HG03039 (cell line): ENCODE results near the gene NMT1.

ENCODE experiments used
- ATAC-seq: cut with Tn5 transposase; IDR thresholded peaks from one replicate; pipeline ENCODE4 v1.9.1; 2021; ENCODE audit warnings: mild to moderate bottlenecking, moderate library complexity; ENCODE audit not compliant: unreplicated experiment

NMT1 gene

DNA sequence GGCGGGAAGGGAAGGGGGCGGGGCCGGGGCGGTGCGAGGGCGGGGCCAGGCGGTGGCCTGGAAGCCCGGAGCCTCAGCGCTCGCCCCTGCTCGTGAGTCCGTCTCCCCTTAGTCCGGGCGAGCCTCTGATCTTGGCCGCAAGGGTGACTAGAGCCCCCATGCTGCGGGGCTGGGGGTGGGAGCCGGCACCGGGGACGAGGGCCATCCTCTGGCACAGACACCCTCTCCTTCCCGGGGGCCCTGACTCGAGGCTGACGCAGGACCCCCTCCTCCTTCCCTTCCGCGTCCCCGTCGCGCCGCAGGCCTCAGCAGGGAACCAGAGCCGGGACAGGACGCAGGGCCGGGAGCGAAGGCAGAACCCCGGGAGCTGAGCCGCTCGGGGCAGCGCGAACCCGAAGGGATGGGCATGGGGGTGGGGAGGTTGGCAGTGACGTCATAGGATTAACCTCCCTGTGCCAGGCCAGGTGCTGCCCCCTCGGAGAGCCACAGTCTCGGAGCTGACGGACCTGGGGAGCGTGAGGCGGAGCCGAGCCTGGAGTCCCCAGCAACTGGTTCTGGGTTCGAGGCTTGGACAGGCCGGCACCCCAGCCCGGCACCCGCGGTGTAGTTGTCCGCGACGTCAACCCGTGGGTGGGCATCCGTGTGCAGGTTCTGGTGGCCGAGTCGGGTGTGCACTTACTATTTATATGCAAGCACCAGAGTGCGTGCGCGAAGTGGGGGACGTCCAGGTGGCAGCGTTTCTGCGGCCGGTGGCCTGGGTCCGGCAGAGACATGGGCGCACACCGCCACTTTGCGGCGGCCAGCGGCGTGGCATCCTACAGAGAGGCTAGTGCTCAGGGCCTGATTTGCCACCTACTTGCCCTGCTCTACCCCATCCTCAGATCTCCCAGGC is 71.7 kb downstream of the NMT1 start:
- ATAC-seq: no peak

DNA sequence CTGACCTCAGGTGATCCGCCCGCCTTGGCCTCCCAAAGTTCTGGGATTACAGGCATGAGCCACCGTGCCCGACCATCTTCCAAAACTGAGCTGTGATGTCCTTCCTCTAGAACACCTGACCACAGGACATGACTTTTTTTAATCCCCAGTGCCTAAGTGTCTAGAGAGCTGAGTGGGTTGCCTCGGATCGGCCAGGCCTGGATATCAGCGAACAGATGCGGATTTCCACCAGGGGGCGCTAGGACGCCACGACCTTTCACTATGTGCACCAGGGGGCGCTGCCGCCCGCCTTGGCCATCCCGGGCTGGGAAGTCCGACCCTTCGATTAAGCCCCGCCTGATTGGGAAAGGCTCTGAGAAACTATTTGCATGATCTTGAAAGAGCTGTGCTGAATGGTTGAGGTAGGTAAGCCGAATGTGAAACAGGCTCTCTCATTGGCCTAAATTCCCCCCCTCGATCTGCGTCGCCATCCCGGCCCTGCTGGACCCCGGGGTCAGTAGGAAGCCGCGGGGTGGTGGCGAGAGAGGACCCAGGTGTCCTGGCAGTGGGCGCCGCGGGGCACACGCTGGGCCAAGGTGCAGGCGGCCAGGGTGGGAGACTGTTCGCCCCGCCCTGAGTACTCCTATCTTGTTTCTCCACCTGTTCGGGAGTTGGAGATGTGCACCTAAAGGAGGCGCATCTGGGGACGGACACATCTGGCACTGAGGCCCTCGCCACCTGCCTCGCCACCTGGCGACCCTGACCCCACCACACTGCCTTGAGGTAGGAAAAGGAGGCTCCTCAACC is 74.3 kb downstream of the NMT1 start, which contains the start of gene ACBD4:
Gene ACBD4, plus strand, starts transcription at position 496 of the 786 bp plus-strand sequence. CDS start 458 bp downstream, outside the sequence.
- peak; percentile 61 for ATAC-seq

DNA sequence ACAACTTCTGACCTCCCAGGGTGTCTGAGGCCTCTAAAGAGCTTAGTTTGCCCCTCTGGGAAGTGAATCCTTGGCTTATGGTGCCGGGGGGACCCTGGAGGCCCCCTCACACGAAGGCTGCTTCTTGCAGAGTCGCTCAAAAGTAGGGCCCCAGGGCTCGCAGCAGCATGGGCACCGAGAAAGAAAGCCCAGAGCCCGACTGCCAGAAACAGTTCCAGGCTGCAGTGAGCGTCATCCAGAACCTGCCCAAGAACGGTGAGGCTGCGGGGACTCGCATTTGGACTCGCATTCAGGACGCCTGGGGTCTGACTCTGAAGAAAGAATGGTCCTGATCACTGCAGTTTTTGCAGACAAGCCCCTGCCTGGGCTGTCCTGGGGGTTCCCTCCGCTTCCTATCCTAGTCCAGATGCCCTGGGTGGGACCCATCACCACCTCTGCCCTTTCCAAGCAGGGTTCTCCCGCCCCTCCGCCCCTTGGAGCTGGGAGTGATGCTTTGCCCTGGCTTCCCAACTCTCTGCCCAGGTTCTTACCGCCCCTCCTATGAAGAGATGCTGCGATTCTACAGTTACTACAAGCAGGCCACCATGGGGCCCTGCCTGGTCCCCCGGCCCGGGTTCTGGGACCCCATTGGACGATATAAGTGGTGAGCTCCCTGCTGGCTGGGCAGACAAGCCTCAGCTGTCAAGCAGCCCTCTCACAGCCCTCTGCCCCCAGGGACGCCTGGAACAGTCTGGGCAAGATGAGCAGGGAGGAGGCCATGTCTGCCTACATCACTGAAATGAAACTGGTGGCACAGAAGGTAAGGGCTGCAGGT is 75.1 kb downstream of the NMT1 start:
- no peak for ATAC-seq

DNA sequence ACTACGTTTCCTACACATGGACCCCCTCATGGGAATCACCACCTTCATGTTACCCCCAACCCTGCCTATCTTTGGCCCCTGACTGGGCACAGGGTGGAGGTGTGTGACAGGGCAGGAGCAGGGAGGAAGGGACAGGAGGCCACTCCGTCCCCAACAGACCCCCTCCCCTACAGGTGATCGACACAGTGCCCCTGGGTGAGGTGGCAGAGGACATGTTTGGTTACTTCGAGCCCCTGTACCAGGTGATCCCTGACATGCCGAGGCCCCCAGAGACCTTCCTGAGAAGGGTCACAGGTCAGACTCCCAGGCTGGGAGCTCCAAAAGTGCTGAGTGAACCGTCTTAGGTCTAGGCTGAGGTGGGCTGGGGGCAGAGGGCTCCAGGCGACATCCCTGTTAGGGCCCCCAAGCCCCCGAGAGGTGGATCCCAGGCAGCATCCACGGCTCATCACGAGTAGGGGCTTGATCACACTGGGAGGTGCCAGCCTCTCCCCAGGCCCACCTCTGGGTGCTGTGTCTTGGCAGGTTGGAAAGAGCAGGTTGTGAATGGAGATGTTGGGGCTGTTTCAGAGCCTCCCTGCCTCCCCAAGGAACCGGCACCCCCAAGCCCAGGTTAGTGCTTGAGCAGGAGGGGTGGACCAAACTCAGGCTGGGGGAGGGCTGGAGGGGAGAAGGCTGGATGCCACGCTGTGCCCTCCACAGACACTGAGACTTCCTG is 75.9 kb downstream of the NMT1 start:
- no peak for ATAC-seq

DNA sequence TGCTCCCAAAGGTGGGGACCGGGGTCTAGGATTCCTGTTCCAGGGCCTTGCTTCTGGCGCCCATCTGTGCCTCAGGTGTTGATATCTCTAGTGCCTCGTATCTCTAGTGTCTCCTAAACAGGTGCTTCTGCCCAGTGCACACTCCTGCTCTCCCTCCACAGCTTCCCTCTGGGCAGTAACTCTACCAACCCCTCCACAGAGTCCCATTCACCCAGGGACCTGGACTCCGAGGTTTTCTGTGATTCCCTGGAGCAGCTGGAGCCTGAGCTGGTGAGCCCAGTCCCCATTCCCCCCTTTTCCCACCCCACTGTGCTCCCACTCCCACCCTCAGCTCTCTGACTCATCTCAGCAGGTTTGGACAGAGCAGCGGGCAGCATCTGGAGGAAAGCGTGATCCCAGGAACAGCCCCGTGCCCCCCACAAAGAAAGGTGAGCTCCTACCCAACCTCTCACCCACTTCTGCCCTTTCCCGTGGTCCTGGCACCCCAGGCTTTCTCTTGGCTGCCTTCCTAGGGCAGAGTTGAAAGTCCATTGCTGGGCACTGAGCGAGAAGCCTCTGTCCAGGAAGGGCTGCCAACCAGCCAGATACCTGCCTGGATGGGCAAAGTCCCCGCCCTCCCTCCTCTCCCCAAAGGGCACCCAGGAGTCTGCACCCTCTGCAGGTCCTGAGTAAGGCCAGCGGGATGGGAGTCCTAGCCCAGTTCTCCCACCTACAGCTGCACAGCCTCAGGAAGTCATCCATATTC is 76.6 kb downstream of the NMT1 start:
- no peak for ATAC-seq

DNA sequence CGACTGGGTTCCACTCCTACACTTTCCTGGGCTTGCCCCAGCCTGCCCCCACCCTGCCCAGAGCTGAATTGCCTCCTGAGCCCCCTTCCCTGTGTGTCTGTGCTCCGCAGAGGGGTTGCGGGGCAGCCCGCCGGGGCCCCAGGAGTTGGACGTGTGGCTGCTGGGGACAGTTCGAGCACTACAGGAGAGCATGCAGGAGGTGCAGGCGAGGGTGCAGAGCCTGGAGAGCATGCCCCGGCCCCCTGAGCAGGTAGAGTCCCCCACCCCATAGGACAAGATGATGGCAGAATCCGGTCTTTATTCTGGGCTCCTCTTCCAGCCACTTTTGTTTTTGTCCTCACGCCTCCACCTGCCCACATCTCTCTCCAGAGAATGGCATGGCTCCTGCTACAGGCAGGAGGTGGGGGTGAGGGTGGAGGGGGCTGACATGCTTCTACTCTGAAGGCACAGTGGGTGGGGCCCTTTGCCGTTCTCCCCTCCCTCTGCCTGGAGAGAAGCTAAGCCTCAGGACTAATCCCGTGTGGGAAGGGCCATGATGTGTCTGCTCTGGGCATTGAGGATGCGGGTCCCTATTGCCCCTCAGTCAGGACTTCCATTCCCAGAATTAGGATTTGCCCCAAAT is 77.9 kb downstream of the NMT1 start:
- ATAC-seq: no peak

DNA sequence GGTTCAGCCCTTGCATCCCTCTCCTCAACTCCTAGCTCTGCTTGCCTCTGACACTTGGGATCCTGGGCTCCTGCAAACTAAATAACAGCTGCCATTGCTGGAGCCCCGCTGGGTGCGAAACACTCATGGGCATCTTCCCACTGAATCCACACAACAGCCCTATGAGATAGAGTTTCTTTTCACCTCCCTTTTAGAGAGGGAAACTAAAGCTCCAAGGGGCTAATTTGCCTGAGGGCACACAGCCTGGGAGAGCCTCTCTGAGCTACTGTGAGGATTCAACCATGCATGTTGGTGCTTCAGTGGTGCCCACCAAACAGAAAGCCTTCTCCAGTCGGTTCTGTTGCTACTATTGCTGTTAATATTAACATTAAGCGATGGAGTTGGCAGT is 78.4 kb downstream of the NMT1 start:
- ATAC-seq: no peak

DNA sequence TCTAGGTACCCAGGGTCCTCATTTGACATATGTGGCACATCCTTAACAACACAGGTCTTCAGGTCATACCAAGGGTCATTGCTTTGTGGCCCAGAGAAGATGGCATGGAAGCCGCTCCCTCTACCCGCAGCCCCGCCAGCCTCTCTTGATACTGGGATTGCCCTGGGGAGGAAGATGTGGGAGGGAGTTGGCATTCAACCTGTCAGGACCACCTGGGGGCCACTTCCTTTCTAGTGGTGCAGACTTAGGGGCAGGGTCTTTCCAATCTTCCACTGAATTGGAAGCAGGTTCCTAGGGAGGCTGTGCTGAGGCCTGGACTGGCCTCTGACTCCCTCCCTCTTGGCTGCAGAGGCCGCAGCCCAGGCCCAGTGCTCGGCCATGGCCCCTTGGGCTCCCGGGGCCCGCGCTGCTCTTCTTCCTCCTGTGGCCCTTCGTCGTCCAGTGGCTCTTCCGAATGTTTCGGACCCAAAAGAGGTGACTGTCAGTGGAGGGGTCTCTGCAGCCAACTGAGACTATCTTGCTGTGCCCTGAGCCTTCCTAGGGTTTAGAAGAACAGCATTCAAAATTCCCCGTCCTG is 82.1 kb downstream of the NMT1 start:
- no peak for ATAC-seq

DNA sequence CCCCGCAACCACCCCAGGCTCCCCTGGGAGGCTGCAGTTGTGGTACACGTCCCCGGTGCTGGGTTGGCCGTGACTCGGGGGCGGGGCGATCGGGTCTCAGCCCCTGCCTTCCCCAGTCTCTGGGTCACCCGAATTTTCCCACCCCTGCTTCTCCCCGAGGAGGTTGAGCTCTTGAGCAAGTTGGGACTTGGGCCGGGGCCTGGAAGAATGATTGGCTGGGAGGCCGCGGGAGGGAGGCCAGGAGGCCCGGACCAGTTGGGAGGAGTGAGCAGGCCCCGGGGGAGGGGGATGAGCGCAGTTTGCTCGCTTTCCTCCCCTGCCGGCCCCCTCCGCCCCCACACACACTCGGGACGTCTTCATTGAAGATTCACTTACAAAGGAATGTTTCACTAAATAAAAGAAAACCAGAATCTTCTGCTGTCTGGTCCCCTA is 82.7 kb downstream of the NMT1 start:
- no peak for ATAC-seq

DNA sequence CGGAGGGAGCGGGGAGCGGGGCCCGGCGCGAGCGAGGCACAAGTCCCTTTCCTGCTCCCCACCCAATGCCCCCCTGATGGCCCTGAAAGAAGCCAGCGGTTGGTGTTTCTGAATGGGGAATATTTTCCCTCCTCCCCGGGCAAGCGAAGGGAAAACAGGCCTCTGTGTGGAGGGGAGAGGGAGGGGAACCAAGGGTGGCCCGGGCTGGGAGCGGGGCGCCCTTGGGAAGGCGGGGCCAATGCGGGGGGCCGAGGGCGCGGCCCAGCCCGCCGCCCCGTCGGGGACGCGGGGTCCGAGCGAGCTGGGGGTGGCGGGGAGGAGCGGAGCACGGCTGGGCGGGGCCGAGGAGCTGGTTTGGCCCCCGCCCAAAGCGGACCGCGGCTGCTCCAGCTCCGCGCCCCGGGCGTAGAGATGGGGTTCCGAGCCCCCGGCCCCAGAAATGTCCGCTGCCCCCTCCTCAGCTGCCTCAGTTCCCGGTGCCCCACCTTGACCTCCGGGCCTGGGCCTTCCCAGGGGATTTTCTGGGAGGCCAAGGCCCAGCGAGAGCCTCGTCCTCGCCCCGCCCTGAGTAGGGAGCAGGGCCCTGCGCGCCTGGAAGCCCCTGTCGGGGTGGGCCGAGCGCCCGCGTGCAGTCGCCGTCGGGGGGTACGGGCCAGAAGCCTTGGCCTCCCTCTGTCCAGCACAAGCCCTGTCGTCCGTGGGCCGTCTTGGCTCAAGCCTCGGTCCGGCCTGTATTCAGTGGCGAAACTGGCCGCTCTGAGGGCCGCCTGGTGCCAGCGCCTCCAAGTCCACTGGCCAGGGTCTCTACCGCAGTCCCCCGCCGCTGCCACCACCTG is 83.3 kb downstream of the NMT1 start:
- ATAC-seq: no peak

DNA sequence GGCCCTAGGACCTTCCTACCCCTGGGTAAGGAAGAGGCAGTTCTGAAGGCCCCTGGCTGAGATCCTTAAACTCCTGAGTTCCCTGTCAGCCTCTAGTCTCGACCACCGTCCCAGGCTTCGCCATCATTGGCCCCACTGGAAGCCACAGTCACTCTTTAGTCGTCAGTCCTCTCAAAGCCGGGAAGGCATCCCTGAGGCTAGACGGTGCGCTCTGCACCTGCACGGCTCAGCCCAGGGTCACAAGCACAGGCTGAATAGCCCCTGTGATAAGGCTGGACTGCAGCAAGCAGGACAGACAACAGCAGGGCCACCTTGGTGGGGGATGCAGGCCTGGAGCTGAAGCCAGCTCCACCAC is 83.9 kb downstream of the NMT1 start:
- no peak for ATAC-seq

DNA sequence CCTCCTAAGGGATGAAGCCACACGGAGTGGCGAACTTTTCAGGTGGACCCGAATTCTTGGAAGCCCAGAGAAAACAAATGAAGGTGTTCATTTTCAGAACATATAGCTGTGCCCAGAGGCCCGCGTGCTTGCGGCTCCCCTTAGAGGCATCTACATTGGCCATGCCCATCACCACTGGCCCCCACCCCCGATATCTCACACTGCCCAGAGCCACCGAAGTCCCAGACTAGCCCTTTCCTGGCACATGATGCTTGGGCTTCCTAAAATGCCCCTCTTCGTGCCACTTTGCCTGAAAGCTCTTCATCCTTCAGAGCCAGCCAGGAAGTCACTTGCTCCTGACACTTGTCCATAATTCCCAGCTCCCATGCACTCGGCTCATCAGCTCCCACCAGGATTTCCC is 85.0 kb downstream of the NMT1 start:
- no peak for ATAC-seq

DNA sequence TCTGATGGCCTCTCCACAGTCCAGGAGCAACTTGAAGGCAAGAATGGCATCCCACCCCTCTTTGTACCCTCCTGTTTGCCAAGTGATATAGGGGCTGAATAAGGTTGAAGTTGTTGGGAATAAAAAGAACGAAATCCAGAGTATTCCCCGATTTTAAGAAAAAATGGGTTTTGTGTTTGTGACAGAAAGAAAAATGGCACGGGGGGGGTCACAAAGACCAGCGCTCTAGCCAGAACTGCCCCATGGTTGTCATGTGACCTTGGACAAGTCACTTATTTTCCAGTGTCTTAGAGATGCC is 85.4 kb downstream of the NMT1 start:
- no peak for ATAC-seq

DNA sequence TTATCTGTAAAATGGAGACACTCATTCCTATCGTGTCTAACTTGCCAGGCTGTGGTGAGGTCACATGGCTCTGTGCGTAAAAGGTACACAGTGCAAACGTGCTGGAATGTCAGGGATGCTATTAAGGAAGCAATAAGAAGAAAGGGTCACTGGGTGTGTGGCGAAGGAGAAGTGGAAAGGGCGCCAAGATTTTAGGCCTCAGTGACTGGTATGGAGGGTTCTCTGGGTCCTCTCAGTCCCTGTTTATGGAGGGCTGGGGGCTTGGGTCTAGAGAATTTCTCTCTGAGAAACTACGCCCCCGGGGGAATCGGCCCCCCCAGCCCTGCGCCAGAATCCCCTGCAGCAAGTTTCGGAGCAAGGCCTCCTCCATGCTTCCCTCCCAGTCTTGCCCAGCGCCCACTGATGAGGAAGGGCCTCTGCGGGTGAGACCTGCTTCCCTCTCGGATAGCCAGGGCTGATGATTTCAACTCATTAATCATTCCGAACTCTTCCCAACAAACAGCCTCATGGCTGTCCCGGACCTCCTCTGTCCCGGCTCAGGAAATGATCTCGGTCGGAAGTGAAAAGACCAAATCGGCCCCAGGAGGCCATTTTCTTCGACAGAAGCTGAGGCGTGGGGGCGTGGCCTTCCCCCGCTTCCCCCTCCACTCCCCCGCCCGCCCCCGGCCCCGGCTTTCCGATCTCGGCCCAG is 85.9 kb downstream of the NMT1 start:
- ATAC-seq: no peak

DNA sequence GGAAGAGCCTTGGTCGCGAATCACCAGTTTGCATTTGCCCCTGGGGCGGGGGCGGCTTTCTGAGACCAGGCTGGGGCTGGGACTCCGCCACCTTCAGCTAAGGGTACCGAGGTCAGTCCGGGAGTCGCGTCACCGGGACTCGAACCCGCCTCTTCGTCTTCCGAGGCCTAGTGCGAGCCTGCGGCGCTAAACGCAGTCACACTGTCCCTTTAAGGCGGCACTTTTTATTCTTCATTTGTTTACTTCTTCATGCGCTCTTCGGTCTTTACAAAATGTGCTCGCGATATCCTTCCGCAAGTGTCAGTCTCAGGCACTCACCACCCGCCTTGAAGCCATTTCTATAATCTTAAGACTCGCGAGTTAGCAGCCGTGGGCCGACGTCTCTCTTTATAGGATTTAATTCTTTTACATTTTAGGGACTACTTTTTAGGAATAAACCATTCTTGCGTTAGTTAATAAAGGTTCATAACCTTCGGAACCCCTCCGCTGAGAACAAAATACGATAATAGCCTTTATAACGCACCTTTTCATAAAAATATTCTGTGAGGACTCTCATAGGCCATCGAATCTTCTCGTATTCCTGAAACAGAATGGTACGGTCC is 86.6 kb downstream of the NMT1 start:
- no peak for ATAC-seq

DNA sequence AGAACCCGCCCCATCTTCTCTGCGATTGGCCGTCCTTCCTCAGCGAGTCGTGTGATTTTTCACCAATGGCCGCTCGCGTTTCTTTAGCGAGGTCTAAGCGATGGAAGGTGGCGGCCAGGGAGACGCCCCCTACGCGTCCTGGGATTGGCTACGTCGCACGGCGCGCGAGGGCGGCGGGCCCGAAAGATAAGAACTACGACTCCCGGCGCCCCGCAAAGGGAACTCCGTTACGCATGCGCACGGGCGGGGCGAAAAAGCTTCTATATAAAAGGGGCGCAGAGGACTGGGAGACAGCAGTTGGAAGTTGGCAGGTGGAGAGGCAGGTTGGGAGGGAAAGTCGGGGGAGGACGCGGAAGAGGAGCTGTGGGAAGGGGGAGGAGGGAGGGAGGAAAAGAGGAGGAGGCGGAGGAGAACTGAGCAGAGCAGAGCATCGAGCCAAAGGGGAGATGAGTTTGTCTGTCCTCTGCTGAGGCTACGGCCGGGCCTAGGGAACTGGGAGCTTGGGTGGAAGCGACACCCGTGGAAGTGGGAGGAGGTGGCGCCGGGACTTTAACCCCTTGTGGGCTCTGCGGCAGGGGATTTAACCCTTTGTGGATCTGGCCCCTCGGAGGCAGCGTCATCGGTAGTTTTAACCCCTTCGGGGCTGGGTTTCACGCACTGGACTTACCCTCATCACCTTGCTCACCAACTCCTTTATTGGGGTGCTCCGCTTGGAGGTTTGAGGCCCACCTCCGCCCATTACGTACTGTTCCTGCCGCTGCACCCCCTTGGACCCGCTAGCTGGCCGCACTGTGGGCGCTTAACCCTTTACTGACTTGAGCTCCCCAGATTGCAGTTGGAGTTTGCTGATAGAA is 87.3 kb downstream of the NMT1 start, which contains the start of gene HEXIM1:
Gene HEXIM1, plus strand, starts transcription at position 293 of the 854 bp plus-strand sequence. CDS start 716 bp downstream, outside the sequence.
- ATAC-seq: peak; percentile 71
